OCI-LY3 (cell line): Measurements from ENCODE around the gene DOK4.

ENCODE experiments used
- H2AFZ ChIP-seq: fragments of 200-600, 300-600 bp; shearing (Covaris generic); 2 replicates; pipeline ENCODE4 v1.6.0; 2014; ENCODE audit warnings: antibody characterized with exemption, low read depth, low read length
- H3K27ac ChIP-seq: fragments of 200-600, 300-600 bp; sonication (generic); 2 replicates; pipeline ENCODE4 v1.5.1; 2014; ENCODE audit warnings: mild to moderate bottlenecking, low read length, moderate library complexity, mixed read lengths
- H3K27me3 ChIP-seq: fragments of 200-600, 300-600 bp; sonication (generic); 2 replicates; pipeline ENCODE4 v1.6.1; 2014; ENCODE audit warnings: low read depth, low read length, mixed read lengths
- H3K36me3 ChIP-seq: fragments of 200-600, 300-600 bp; sonication (generic); replicated peaks from 2 replicates; pipeline ENCODE3; 2014; ENCODE audit warnings: low read depth, low read length, mixed read lengths
- H3K4me1 ChIP-seq: fragments of 300-600, 200-600 bp; sonication (generic); 2 replicates; pipeline ENCODE4 v1.6.1; 2014; ENCODE audit warnings: low read length, mixed read lengths
- H3K4me2 ChIP-seq: fragments of 200-600, 300-600 bp; sonication (generic); 2 replicates; pipeline ENCODE4 v1.6.1; 2014; ENCODE audit warnings: low read length, mixed read lengths
- H3K4me3 ChIP-seq: fragments of 300-600, 200-600 bp; sonication (generic); 2 replicates; pipeline ENCODE4 v1.5.1; 2014; ENCODE audit warnings: antibody characterized with exemption, mild to moderate bottlenecking, low read length, moderate library complexity
- H3K79me2 ChIP-seq: fragments of 300-600, 200-600 bp; shearing (Covaris generic); 2 replicates; pipeline ENCODE4 v1.6.1; 2014; ENCODE audit warnings: mild to moderate bottlenecking, low read length, mixed read lengths
- H3K9ac ChIP-seq: fragments of 300-600, 200-600 bp; shearing (Covaris generic); 2 replicates; pipeline ENCODE4 v1.6.0; 2014; ENCODE audit warnings: mild to moderate bottlenecking, low read length, moderate library complexity
- H3K9me3 ChIP-seq: fragments of 200-600, 300-600 bp; shearing (Covaris generic); 2 replicates; pipeline ENCODE4 v1.6.1; 2014; ENCODE audit warnings: low read length, mixed read lengths; ENCODE audit not compliant: insufficient read depth
- H4K20me1 ChIP-seq: fragments of 200-600, 300-600 bp; sonication (generic); 2 replicates; pipeline ENCODE4 v1.6.1; 2016; ENCODE audit warnings: low read length, mixed read lengths; ENCODE audit not compliant: insufficient read depth
- CTCF ChIP-seq: fragments of 200-600, 300-600 bp; sonication (generic); IDR thresholded peaks from 2 replicates; pipeline ENCODE4 v1.5.1; 2014; ENCODE audit warnings: antibody characterized with exemption, low read length, low read depth
- EZH2phosphoT487 ChIP-seq: fragments of 200-600 bp; shearing (Covaris generic); IDR thresholded peaks from 2 replicates; pipeline ENCODE4 v1.6.1; 2018; ENCODE audit warnings: antibody characterized with exemption, mixed run types, low read depth

Gene DOK4

GRCh38 chr16:57471852-57472664 is 14.2 kb downstream of the DOK4 start:
- Histone ChIP-seq H3K27ac (no peak overlapping the region), H3K9ac (no peak overlapping the region), H3K4me1 (peaks cover 8% of the 10 kb centered on the region), H3K36me3 (peaks cover 45% of the 10 kb centered on the region), H3K27me3 (peaks cover 5% of the 10 kb centered on the region; the same call in 1 of the 2 replicates), H4K20me1 (0 out of 2 replicates have a peak, but pooled peaks cover 3% of the 10 kb centered on the region), H3K79me2 (no peaks in the 10 kb centered on the region), H3K4me3 (no peak overlapping the region), H2AFZ (no peak overlapping the region), H3K9me3 (no peaks in the 10 kb centered on the region), H3K4me2 (no peak overlapping the region)
- no peak for TF ChIP-seq CTCF
- no peak for TF ChIP-seq EZH2phosphoT487

- Histone ChIP-seq H2AFZ (no peak overlapping the region), H3K4me1 (peaks cover 6% of the 10 kb centered on the region), H3K9me3 (no peaks in the 10 kb centered on the region), H3K4me2 (no peak overlapping the region), H3K9ac (no peak overlapping the region), H4K20me1 (0 out of 2 replicates have a peak, but pooled peaks cover 3% of the 10 kb centered on the region), H3K79me2 (no peaks in the 10 kb centered on the region), H3K4me3 (no peak overlapping the region), H3K27me3 (no peaks in the 10 kb centered on the region), H3K27ac (no peak overlapping the region), H3K36me3 (peaks cover 50% of the 10 kb centered on the region)
- no peak for TF ChIP-seq CTCF
- TF ChIP-seq EZH2phosphoT487, result no peak
Observed at GRCh38 chr16:57471209-57471608, 15.1 kb downstream of the DOK4 start.

- Histone ChIP-seq H3K4me3 (no peak overlapping the region), H3K36me3 (peaks cover 55% of the 10 kb centered on the region), H3K4me2 (no peak overlapping the region), H2AFZ (no peak overlapping the region), H3K27ac (no peak overlapping the region), H3K9me3 (no peaks in the 10 kb centered on the region), H4K20me1 (0 out of 2 replicates have a peak, but pooled peaks cover 3% of the 10 kb centered on the region), H3K9ac (no peak overlapping the region), H3K27me3 (no peaks in the 10 kb centered on the region), H3K79me2 (no peaks in the 10 kb centered on the region), H3K4me1 (peaks cover 1% of the 10 kb centered on the region)
- no peak for TF ChIP-seq CTCF
- TF ChIP-seq EZH2phosphoT487, result no peak
Observed at GRCh38 chr16:57470711-57471110, 15.6 kb downstream of the DOK4 start.

- Histone ChIP-seq H3K27me3 (no peaks in the 10 kb centered on the region), H3K4me2 (no peak overlapping the region), H3K4me1 (no peaks in the 10 kb centered on the region), H3K9ac (no peak overlapping the region), H2AFZ (no peak overlapping the region), H3K27ac (no peak overlapping the region), H3K9me3 (no peaks in the 10 kb centered on the region), H3K79me2 (no peaks in the 10 kb centered on the region), H3K36me3 (peaks cover 61% of the 10 kb centered on the region), H3K4me3 (no peak overlapping the region), H4K20me1 (0 out of 2 replicates have a peak, but pooled peaks cover 3% of the 10 kb centered on the region)
- TF ChIP-seq CTCF, result no peak
Observed at GRCh38 chr16:57469917-57470470, 16.3 kb downstream of the DOK4 start.
